RWPE2 (cell line): Measurements from ENCODE around the gene ARMC7.
"Not testable (repeated sequence)": the region's sequence is repeated elsewhere in the genome, so short reads cannot be mapped to it uniquely, and the experiment has no call there.

Source experiments
- ATAC-seq: fragments of 200-7000 bp; cut with Tn5 transposase; 3 replicates; pipeline ENCODE4 v1.9.1; 2021; ENCODE audit warnings: low read depth
- DNase-seq: peaks from one replicate; pipeline ENCODE4 v3.0.0-alpha.2; 2020; ENCODE audit warnings: low spot score
- H3K27ac ChIP-seq: fragments of 450-650 bp; 2 replicates; pipeline ENCODE4 v1.5.1; 2017; ENCODE audit warnings: mild to moderate bottlenecking; ENCODE audit not compliant: poor library complexity, severe bottlenecking
- H3K27me3 ChIP-seq: fragments of 250-450 bp; sonication (Bioruptor Pico); 2 replicates; pipeline ENCODE4 v1.5.1; 2021; ENCODE audit warnings: mild to moderate bottlenecking, moderate library complexity; ENCODE audit not compliant: insufficient read depth, poor library complexity, severe bottlenecking
- H3K36me3 ChIP-seq: fragments of 250-450 bp; sonication (Bioruptor Pico); 2 replicates; pipeline ENCODE4 v1.5.1; 2020; ENCODE audit warnings: low read depth, mild to moderate bottlenecking, moderate library complexity
- H3K4me1 ChIP-seq: fragments of 250-450 bp; sonication (Bioruptor Pico); 2 replicates; pipeline ENCODE4 v1.5.1; 2021; ENCODE audit warnings: mild to moderate bottlenecking, moderate library complexity; ENCODE audit not compliant: insufficient read depth, poor library complexity, severe bottlenecking
- H3K4me3 ChIP-seq: fragments of 250-450 bp; sonication (Bioruptor Pico); 2 replicates; pipeline ENCODE4 v1.5.1; 2021; ENCODE audit warnings: mild to moderate bottlenecking, moderate library complexity; ENCODE audit not compliant: severe bottlenecking
- H3K9me3 ChIP-seq: fragments of 250-450 bp; sonication (Bioruptor Pico); 2 replicates; pipeline ENCODE4 v1.5.1; 2021; ENCODE audit warnings: mild to moderate bottlenecking, moderate library complexity; ENCODE audit not compliant: severe bottlenecking
- CTCF ChIP-seq: fragments of 450-650 bp; IDR thresholded peaks from one replicate; pipeline ENCODE4 v1.5.1; 2017; ENCODE audit warnings: mild to moderate bottlenecking, moderate library complexity; ENCODE audit not compliant: poor library complexity, severe bottlenecking

ARMC7 gene

GRCh38 chr17:75135946-75136345 lies 26.2 kb downstream of the ARMC7 start:
- Histone ChIP-seq H3K36me3 (peaks cover 67% of the 10 kb centered on the region), H3K27me3 (no peaks in the 10 kb centered on the region), H3K4me1 (peaks cover 7% of the 10 kb centered on the region), H3K27ac (peak overlapping the region; percentile 87), H3K9me3 (no peaks in the 10 kb centered on the region), H3K4me3 (no peak overlapping the region)
- ATAC-seq (no peak), DNase-seq (no peak)
- no peak for TF ChIP-seq CTCF

GRCh38 chr17:75137762-75138161 lies 28.0 kb downstream of the ARMC7 start:
- H3K4me3 ChIP-seq, result not testable (repeated sequence)

GRCh38 chr17:75138519-75138918 lies 28.8 kb downstream of the ARMC7 start:
- TF ChIP-seq CTCF, result no peak
- Histone ChIP-seq H3K36me3 (peaks cover 84% of the 10 kb centered on the region), H3K4me1 (peaks cover 3% of the 10 kb centered on the region), H3K27me3 (no peaks in the 10 kb centered on the region), H3K9me3 (no peaks in the 10 kb centered on the region), H3K4me3 (no peak overlapping the region), H3K27ac (no peak overlapping the region)
- ATAC-seq, result no peak
- no peak for DNase-seq

More at GRCh38 chr17:75137762-75138161, 28.0 kb downstream of the ARMC7 start:
- ATAC-seq, DNase-seq, H3K4me1 ChIP-seq, H3K9me3 ChIP-seq, H3K27ac ChIP-seq, H3K27me3 ChIP-seq: not testable (repeated sequence)
- H3K36me3 ChIP-seq, result peaks cover 77% of the 10 kb centered on the region

- no peak for DNase-seq
- TF ChIP-seq CTCF, result no peak
- Histone ChIP-seq H3K9me3 (no peaks in the 10 kb centered on the region), H3K36me3 (peaks cover 94% of the 10 kb centered on the region), H3K27ac (no peak overlapping the region), H3K27me3 (no peaks in the 10 kb centered on the region), H3K4me1 (peaks cover 3% of the 10 kb centered on the region), H3K4me3 (no peak overlapping the region)
- ATAC-seq, result no peak
These were observed 32.6 kb downstream of the ARMC7 start for GRCh38 chr17:75142236-75142971.

GRCh38 chr17:75144816-75145512 lies 35.2 kb downstream of the ARMC7 start:
- Histone ChIP-seq H3K4me1 (no peaks in the 10 kb centered on the region), H3K27ac (no peak overlapping the region), H3K4me3 (no peak overlapping the region), H3K9me3 (no peaks in the 10 kb centered on the region), H3K36me3 (peaks cover 94% of the 10 kb centered on the region), H3K27me3 (no peaks in the 10 kb centered on the region)
- DNase-seq, result no peak
- TF ChIP-seq CTCF, result no peak
- no peak for ATAC-seq
